HCT116 (cell line): ENCODE results near the gene RNF130.

ENCODE experiments used
- CEBPB ChIP-seq: IDR thresholded peaks from 2 replicates; pipeline ENCODE4 v1.6.1; 2012; ENCODE audit warnings: low read depth
- CTCF ChIP-seq, 3 experiments: fragments of 200-600 bp in 1 of 3; sonication (generic) in 1 of 3; IDR thresholded peaks in 2 of 3; conservative IDR thresholded peaks in 1 of 3; 2 replicates each; pipeline ENCODE4 v1.5.1; 2012 to 2017; ENCODE audit warnings: low read depth in 2 of 3, low read length in 2 of 3, antibody characterized with exemption in 1 of 3, borderline replicate concordance in 1 of 3, control low read depth in 1 of 3, mild to moderate bottlenecking in 1 of 3, mixed read lengths in 1 of 3, mixed run types in 1 of 3, moderate library complexity in 1 of 3; ENCODE audit not compliant: insufficient read depth in 1 of 3
- EZH2 ChIP-seq: fragments of 200-600 bp; sonication (generic); IDR thresholded peaks from 2 replicates; pipeline ENCODE4 v1.6.1; 2017; ENCODE audit warnings: antibody characterized with exemption, mixed run types
- EZH2phosphoT487 ChIP-seq: fragments of 200-600 bp; IDR thresholded peaks from 2 replicates; pipeline ENCODE4 v1.6.1; 2018; ENCODE audit warnings: antibody characterized with exemption, borderline replicate concordance
- MAX ChIP-seq: IDR thresholded peaks from 2 replicates; pipeline ENCODE4 v1.6.1; 2012
- POLR2A ChIP-seq: IDR thresholded peaks from 2 replicates; pipeline ENCODE4 v1.7.0; 2011; ENCODE audit warnings: borderline replicate concordance; ENCODE audit not compliant: insufficient read depth, insufficient read length; ENCODE audit errors: extremely low read depth
- POLR2AphosphoS5 ChIP-seq: IDR thresholded peaks from 2 replicates; pipeline ENCODE4 v1.6.1; 2011; ENCODE audit warnings: mild to moderate bottlenecking, low read depth, low read length, moderate library complexity
- REST ChIP-seq: IDR thresholded peaks from 2 replicates; pipeline ENCODE4 v1.6.1; 2012; ENCODE audit warnings: low read depth
- SIN3A ChIP-seq: IDR thresholded peaks from 2 replicates; pipeline ENCODE4 v1.6.1; 2012; ENCODE audit warnings: low read depth
- SP1 ChIP-seq: IDR thresholded peaks from 2 replicates; pipeline ENCODE4 v1.6.1; 2012; ENCODE audit warnings: low read depth
- SRF ChIP-seq: IDR thresholded peaks from 2 replicates; pipeline ENCODE4 v1.6.1; 2012; ENCODE audit warnings: low read depth
- YY1 ChIP-seq: IDR thresholded peaks from 2 replicates; pipeline ENCODE4 v1.6.1; 2011; ENCODE audit warnings: low read length, low read depth, moderate library complexity, mild to moderate bottlenecking; ENCODE audit not compliant: insufficient replicate concordance; ENCODE audit errors: extremely low read depth
- ZNF274 ChIP-seq: fragments of 200-500 bp; sonication (Bioruptor generic); IDR thresholded peaks from 2 replicates; pipeline ENCODE4 v1.6.1; 2014; ENCODE audit warnings: mild to moderate bottlenecking, low read depth, low read length, inconsistent platforms

GRCh38 chr5:180078348-180078747 is 6.8 kb upstream of the RNF130 start:
- TF ChIP-seq SIN3A: no peak
- no peak for TF ChIP-seq ZNF274
- no peak for TF ChIP-seq CTCF (IDR thresholded peaks at IDR 0.05 in 2 of 3, conservative IDR thresholded peaks at IDR 0.05 in 1 of 3; ENCODE audit: borderline replicate concordance in 1 of 3, insufficient read depth in 1 of 3, low read depth in 2 of 3, low read length in 2 of 3)
- no peak for TF ChIP-seq YY1
- TF ChIP-seq POLR2A: no peak
- TF ChIP-seq POLR2AphosphoS5: no peak
- TF ChIP-seq SP1: no peak
- no peak for TF ChIP-seq MAX
- TF ChIP-seq EZH2phosphoT487: no peak
- no peak for TF ChIP-seq SRF
- no peak for TF ChIP-seq REST
- no peak for TF ChIP-seq CEBPB
- no peak for TF ChIP-seq EZH2
